Common myeloid progenitor, CD34-positive (primary cell): ENCODE measurements around the gene GRAMD1B.

Source experiments
- CTCF ChIA-PET: fragments of 350-600 bp; sonication (Branson Sonifier 250); formaldehyde crosslinking; loops from one replicate; lab custom pipeline; 2021; ENCODE audit warnings: antibody characterized with exemption; lab: Charles Lee
- POLR2A ChIA-PET: fragments of 350-600 bp; sonication (Branson Sonifier 250); formaldehyde crosslinking; loops from one replicate; lab custom pipeline; 2021; ENCODE audit warnings: antibody characterized with exemption; lab: Charles Lee
- DNase-seq, 3 donors: peaks; one replicate each; pipeline versions ENCODE4 v3.0.0 to v3.0.0-alpha.2; 2013
- H3K27ac ChIP-seq, 2 experiments: 1 replicate in 1 of 2; 2 replicates in 1 of 2; pipeline ENCODE4 v1.7.0; 2013; ENCODE audit warnings: inconsistent platforms in 2 of 2, low read length in 2 of 2, mild to moderate bottlenecking in 2 of 2, low read depth in 1 of 2, moderate library complexity in 1 of 2; ENCODE audit not compliant: severe bottlenecking in 2 of 2, insufficient read depth in 1 of 2, poor library complexity in 1 of 2
- H3K27me3 ChIP-seq, 5 experiments: replicated peaks in 2 of 5; 1 replicate in 3 of 5; 2 replicates in 2 of 5; pipeline versions ENCODE4 v1.6.1 to v1.7.0; 2013; ENCODE audit warnings: low read length in 4 of 5, mild to moderate bottlenecking in 2 of 5, moderate library complexity in 2 of 5, inconsistent platforms in 1 of 5; ENCODE audit not compliant: insufficient read depth in 5 of 5, control insufficient read depth in 4 of 5
- H3K36me3 ChIP-seq, 4 experiments: 1 replicate in 2 of 4; 2 replicates in 2 of 4; pipeline versions ENCODE4 v1.6.1 to v1.7.0; 2013; ENCODE audit warnings: low read length in 3 of 4, control low read depth in 1 of 4, mild to moderate bottlenecking in 1 of 4; ENCODE audit not compliant: control insufficient read depth in 4 of 4, insufficient read depth in 4 of 4
- H3K4me1 ChIP-seq, 4 experiments: 1 replicate in 3 of 4; 2 replicates in 1 of 4; pipeline versions ENCODE4 v1.6.1 to v1.7.1; 2013; ENCODE audit warnings: low read length in 3 of 4, mild to moderate bottlenecking in 3 of 4, control low read depth in 1 of 4, inconsistent platforms in 1 of 4, moderate library complexity in 1 of 4; ENCODE audit not compliant: control insufficient read depth in 4 of 4, insufficient read depth in 4 of 4; ENCODE audit errors: control extremely low read depth in 1 of 4
- H3K4me3 ChIP-seq, 7 experiments: 1 replicate in 4 of 7; 2 replicates in 3 of 7; pipeline versions ENCODE4 v1.5.1 to v1.7.0; 2013; ENCODE audit warnings: mild to moderate bottlenecking in 7 of 7, low read length in 6 of 7, moderate library complexity in 6 of 7, inconsistent platforms in 2 of 7, low read depth in 2 of 7, control low read depth in 1 of 7; ENCODE audit not compliant: insufficient read depth in 4 of 7, control insufficient read depth in 1 of 7; ENCODE audit errors: extremely low read depth in 1 of 7
- H3K9me3 ChIP-seq, 5 experiments: 1 replicate in 4 of 5; 2 replicates in 1 of 5; pipeline versions ENCODE4 v1.6.1 to v1.7.1; 2013; ENCODE audit warnings: low read length in 4 of 5, mild to moderate bottlenecking in 2 of 5, inconsistent platforms in 1 of 5, low read depth in 1 of 5, moderate library complexity in 1 of 5; ENCODE audit not compliant: control insufficient read depth in 4 of 5, insufficient read depth in 2 of 5; ENCODE audit errors: control extremely low read depth in 1 of 5
- WGBS: methylation state at CpG from one replicate; pipeline ENCODE4 v1.1.5; 2013; ENCODE audit not compliant: insufficient coverage; 5-methylcytosine and 5-hydroxymethylcytosine counted together

Gene GRAMD1B

GRCh38 chr11:123559523-123559955, 129.5 kb downstream of the GRAMD1B start:
- Histone ChIP-seq H3K4me3 (peak overlapping the region in 6 of 7 experiments; percentile 23 to 76 (median 58)), H3K4me1 (peaks cover 6 to 22% (median 16%) of the 10 kb centered on the region in 4 experiments), H3K27me3 (no peaks in the 10 kb centered on the region), H3K27ac (no peak overlapping the region), H3K36me3 (no peaks in the 10 kb centered on the region), H3K9me3 (no peaks in the 10 kb centered on the region)
- 11% methylated on average over 10 of the region's 13 CpGs for WGBS
- DNase-seq: peak; percentile 26 to 73 (median 63)
- POLR2A ChIA-PET: no interaction called here
- CTCF ChIA-PET: interaction anchor here (0.6 to 5.9 kb wide), 7 partner anchors 11 to 514 kb away, joined by 3 to 36 read pairs (median 3); no protein-coding TSS in a partner anchor

- H3K9me3 ChIP-seq: no peaks in the 10 kb centered on the region
- POLR2A ChIA-PET: no interaction called here
- no peak overlapping the region for H3K27ac ChIP-seq
Measured at GRCh38 chr11:123560006-123560405, 129.9 kb downstream of the GRAMD1B start.

GRCh38 chr11:123561431-123561800, 131.3 kb downstream of the GRAMD1B start:
- Histone ChIP-seq H3K27ac (no peak overlapping the region), H3K27me3 (no peaks in the 10 kb centered on the region), H3K9me3 (no peaks in the 10 kb centered on the region), H3K4me1 (peaks cover 6 to 22% (median 16%) of the 10 kb centered on the region in 4 experiments), H3K36me3 (no peaks in the 10 kb centered on the region), H3K4me3 (no peak overlapping the region)
- WGBS: 100% methylated on average over 1 of the region's 5 CpGs
- no peak for DNase-seq
- POLR2A ChIA-PET: no interaction called here
- CTCF ChIA-PET: interaction anchor here (2.3 to 5.9 kb wide), 2 partner anchors 10 to 17 kb away, joined by 8 to 36 read pairs; no protein-coding TSS in a partner anchor

More at GRCh38 chr11:123560006-123560405, 129.9 kb downstream of the GRAMD1B start:
- peak overlapping the region; percentile 23 to 76 (median 58) for H3K4me3 ChIP-seq
- CTCF ChIA-PET: interaction anchor here (0.6 to 5.9 kb wide), 6 partner anchors 11 to 515 kb away, joined by 3 to 36 read pairs (median 3); no protein-coding TSS in a partner anchor
- H3K36me3 ChIP-seq: no peaks in the 10 kb centered on the region
- WGBS: 1% methylated on average over 18 of the region's 23 CpGs
- no peaks in the 10 kb centered on the region for H3K27me3 ChIP-seq
- peaks cover 6 to 22% (median 16%) of the 10 kb centered on the region in 4 experiments for H3K4me1 ChIP-seq
- DNase-seq: peak; percentile 63 to 88 (median 85)

GRCh38 chr11:123562158-123562557, 132.1 kb downstream of the GRAMD1B start:
- Histone ChIP-seq H3K36me3 (no peaks in the 10 kb centered on the region), H3K27me3 (no peaks in the 10 kb centered on the region), H3K4me3 (no peak overlapping the region), H3K9me3 (no peaks in the 10 kb centered on the region), H3K27ac (no peak overlapping the region), H3K4me1 (peaks cover 6 to 22% (median 16%) of the 10 kb centered on the region in 4 experiments)
- 96% methylated on average over 4 of the region's 7 CpGs for WGBS
- ChIA-PET CTCF (interaction anchor here (5.9 kb wide), 1 partner anchor 16 kb away, joined by 36 read pairs; no protein-coding TSS in a partner anchor), POLR2A (no interaction called here)
- no peak for DNase-seq

- WGBS: 94% methylated on average over 8 of the region's 8 CpGs
- CTCF ChIA-PET: interaction anchor here (5.9 kb wide), 1 partner anchor 15 kb away, joined by 36 read pairs; no protein-coding TSS in a partner anchor
Measured at GRCh38 chr11:123562829-123563228, 132.8 kb downstream of the GRAMD1B start.

GRCh38 chr11:123564221-123564620, 134.2 kb downstream of the GRAMD1B start:
- Histone ChIP-seq H3K27me3 (no peaks in the 10 kb centered on the region), H3K4me3 (no peak overlapping the region), H3K36me3 (no peaks in the 10 kb centered on the region), H3K27ac (no peak overlapping the region), H3K9me3 (no peaks in the 10 kb centered on the region), H3K4me1 (peaks cover 6 to 22% (median 16%) of the 10 kb centered on the region in 4 experiments)
- DNase-seq: no peak
- ChIA-PET POLR2A (no interaction called here), CTCF (no interaction called here)
- WGBS: 80% methylated on average over 1 of the region's 3 CpGs

More at GRCh38 chr11:123562829-123563228, 132.8 kb downstream of the GRAMD1B start:
- H3K27ac ChIP-seq: no peak overlapping the region
- POLR2A ChIA-PET: no interaction called here
- H3K4me3 ChIP-seq: no peak overlapping the region
- peaks cover 6 to 22% (median 16%) of the 10 kb centered on the region in 4 experiments for H3K4me1 ChIP-seq
- no peaks in the 10 kb centered on the region for H3K27me3 ChIP-seq
- no peak for DNase-seq
- H3K36me3 ChIP-seq: no peaks in the 10 kb centered on the region
- H3K9me3 ChIP-seq: no peaks in the 10 kb centered on the region

- no peak overlapping the region for H3K27ac ChIP-seq
- DNase-seq: no peak
- no peaks in the 10 kb centered on the region for H3K27me3 ChIP-seq
- ChIA-PET POLR2A (no interaction called here), CTCF (interaction anchor here (2.4 kb wide), 1 partner anchor 10 kb away, joined by 12 read pairs; no protein-coding TSS in a partner anchor)
- H3K4me1 ChIP-seq: peaks cover 0 to 8% (median 0%) of the 10 kb centered on the region in 4 experiments
- 100% methylated on average over 3 of the region's 4 CpGs for WGBS
- no peaks in the 10 kb centered on the region for H3K36me3 ChIP-seq
- no peak overlapping the region for H3K4me3 ChIP-seq
- no peaks in the 10 kb centered on the region for H3K9me3 ChIP-seq
Measured at GRCh38 chr11:123566852-123567251, 136.8 kb downstream of the GRAMD1B start.
